ENCODE results near the gene DPEP1. TPM values are rescaled to one million over a fixed set of nuclear protein-coding genes. Genes with fewer than 3 reads are reported as not detected.
A peak's percentile ranks its signal among the peaks of the same experiment; 100 is the strongest.

The DPEP1 gene
- total RNA-seq, 4 donors from 2014 or later: 1.3 to 4.0 (median 1.4) TPM; not detected in 1

DNA sequence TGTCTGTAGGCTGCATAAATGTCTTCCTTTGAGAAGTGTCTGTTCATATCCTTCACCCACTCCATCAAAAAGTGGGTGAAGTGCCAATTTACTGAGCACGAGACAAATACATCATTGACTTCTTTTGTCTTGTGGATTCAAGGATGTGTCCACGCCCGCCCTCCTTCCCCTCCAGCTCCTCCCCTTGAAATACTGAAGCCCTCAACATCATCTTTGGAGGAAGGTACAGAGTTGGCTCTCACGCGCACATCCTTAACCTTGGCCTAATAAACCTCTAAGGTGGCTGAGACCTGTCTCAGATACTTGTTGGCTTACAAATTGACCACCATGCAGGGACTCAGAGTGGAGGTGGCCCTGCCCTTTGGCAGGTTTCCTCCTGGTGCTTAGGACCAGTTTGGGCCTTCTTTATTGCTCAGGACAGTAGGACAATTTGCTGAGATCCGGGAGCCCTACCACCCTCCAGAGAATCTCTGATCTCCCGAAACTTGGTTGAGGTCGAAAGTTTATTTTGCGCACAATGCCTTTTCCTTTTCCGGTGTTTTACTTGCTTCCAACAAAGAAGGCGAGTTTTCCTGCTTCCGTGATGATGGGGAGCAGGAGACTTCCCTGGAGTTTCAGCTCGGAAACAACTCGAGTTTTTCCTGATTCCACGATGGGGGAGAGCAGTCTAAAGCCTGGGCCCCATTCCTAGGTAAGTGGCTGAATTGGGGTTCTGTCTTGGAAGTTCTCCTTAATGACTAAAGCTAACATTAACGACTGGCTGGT, 58.9 kb downstream of the DPEP1 start:
- Histone ChIP-seq H3K4me1 (no peaks in the 10 kb centered on the region), H3K27me3 (no peaks in the 10 kb centered on the region), H3K9me3 (no peaks in the 10 kb centered on the region), H3K36me3 (no peaks in the 10 kb centered on the region), H3K27ac (no peak overlapping the region), H3K4me3 (no peak overlapping the region)
- intact Hi-C loops (cut with DNase I; ENCODE audit: low total_unique reads) (no loop called here), in situ Hi-C loops (cut with MboI; ENCODE audit: low pct_ligation_motif_present in 1 of 4, low pct_unique_long_range_greater_than_20kb in 1 of 4, low sequenced_read_pairs in 3 of 4) (no loop called here)
- 83 to 90% methylated on average over 12 to 16 of the region's 16 CpGs for WGBS, 2 donors (ENCODE audit: low coverage in 1 of 2)
- no peak for DNase-seq
- no peak for TF ChIP-seq POLR2A (IDR thresholded peaks at IDR 0.05)
- no peak for TF ChIP-seq POLR2AphosphoS5 (IDR thresholded peaks at IDR 0.05)
- no peak for TF ChIP-seq EP300 (IDR thresholded peaks at IDR 0.05; ENCODE audit: low read depth)
- TF ChIP-seq, protein P1, sequence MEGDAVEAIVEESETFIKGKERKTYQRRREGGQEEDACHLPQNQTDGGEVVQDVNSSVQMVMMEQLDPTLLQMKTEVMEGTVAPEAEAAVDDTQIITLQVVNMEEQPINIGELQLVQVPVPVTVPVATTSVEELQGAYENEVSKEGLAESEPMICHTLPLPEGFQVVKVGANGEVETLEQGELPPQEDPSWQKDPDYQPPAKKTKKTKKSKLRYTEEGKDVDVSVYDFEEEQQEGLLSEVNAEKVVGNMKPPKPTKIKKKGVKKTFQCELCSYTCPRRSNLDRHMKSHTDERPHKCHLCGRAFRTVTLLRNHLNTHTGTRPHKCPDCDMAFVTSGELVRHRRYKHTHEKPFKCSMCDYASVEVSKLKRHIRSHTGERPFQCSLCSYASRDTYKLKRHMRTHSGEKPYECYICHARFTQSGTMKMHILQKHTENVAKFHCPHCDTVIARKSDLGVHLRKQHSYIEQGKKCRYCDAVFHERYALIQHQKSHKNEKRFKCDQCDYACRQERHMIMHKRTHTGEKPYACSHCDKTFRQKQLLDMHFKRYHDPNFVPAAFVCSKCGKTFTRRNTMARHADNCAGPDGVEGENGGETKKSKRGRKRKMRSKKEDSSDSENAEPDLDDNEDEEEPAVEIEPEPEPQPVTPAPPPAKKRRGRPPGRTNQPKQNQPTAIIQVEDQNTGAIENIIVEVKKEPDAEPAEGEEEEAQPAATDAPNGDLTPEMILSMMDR (IDR thresholded peaks at IDR 0.05): no peak

DNA sequence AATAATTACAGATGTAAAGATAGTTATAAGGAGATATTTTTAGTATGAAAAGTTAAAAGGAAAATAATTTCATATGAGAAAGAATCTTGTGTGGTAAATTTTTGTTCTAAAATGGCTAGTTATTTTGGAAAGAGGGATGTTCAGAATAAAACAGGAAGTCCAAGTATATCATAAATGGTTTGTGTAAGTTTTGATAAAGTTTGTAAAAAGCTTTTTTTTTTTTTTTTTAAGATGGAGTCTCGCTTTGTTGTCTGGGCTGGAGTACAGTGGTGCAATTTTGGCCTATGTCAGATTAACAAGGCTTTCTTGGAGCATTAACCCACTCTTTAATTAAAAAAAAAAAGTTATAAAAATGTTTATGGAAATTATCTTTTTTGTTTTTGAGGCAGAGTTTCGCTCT, 64.8 kb downstream of the DPEP1 start:
- no peaks in the 10 kb centered on the region for H3K4me1 ChIP-seq
- intact Hi-C loops (cut with DNase I; ENCODE audit: low total_unique reads) (no loop called here), in situ Hi-C loops (cut with MboI; ENCODE audit: low pct_ligation_motif_present in 1 of 4, low pct_unique_long_range_greater_than_20kb in 1 of 4, low sequenced_read_pairs in 3 of 4) (no loop called here)
- H3K9me3 ChIP-seq: peaks cover 0 to 4% of the 10 kb centered on the region in 2 donors
- 95 to 96% methylated on average over 2 of the region's 2 CpGs for WGBS, 2 donors (ENCODE audit: low coverage in 1 of 2)
- no peak overlapping the region for H3K27ac ChIP-seq
- TF ChIP-seq EP300 (IDR thresholded peaks at IDR 0.05; ENCODE audit: low read depth) (no peak), POLR2A (IDR thresholded peaks at IDR 0.05) (no peak), POLR2AphosphoS5 (IDR thresholded peaks at IDR 0.05) (no peak)
- TF ChIP-seq, protein P1 (IDR thresholded peaks at IDR 0.05): no peak
- H3K27me3 ChIP-seq: no peaks in the 10 kb centered on the region
- H3K4me3 ChIP-seq: no peak overlapping the region
- no peak for DNase-seq
- H3K36me3 ChIP-seq: no peaks in the 10 kb centered on the region

DNA sequence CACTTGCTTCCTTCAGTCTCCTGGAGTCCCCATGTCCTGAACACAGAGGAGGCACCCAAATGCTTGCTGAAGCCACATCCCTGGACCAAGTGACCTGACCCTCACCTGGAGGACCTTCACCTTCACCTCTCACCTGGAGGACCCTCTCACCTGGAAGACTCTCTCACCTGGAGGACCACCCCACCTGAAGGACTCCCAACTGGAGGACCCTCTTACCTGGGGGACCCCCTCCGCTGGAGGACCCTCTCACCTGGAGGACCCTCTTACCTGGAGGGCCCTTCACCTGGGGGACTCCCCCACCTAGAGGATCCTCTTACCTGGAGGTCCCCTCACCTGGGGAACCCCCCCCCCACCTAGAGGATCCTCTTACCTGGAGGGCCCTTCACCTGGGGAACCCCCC, 72.5 kb downstream of the DPEP1 start:
- WGBS, 2 donors (ENCODE audit: low coverage in 1 of 2): 100% methylated on average over 1 of the region's 1 CpG; no CpG with 5 or more reads in 1 of the 2 donors

DNA sequence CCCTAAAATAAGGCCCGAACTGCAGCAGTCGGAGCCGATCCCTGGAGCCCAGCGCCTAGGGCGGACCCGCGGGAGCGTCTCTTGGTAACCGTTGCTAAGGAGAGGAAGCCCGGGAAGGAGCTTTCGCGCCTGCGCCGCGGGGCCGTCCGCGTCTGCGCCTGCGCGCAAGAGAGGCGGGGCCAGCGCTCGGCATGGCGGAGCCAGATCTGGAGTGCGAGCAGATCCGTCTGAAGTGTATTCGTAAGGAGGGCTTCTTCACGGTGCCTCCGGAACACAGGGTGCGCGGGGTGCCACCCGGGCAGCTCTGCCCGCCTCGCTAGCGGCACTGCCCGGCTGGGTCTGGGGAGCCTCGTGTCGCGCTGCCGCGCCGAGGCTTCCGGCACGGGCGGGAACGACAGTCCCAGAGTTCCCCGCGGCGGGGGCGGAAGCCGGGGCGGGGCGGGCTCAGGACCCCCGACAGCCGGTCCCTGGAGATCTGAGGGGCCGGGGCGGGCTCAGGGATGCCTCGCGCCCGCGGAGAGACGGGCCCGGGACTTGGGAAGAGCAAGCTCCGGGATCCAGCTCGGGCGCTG, 73.2 kb downstream of the DPEP1 start, which contains the start of gene CDK10:
Gene CDK10 (plus strand): TSS at position 170 of the 572 bp plus-strand sequence. CDS start 22 bp downstream, at position 192.
- peaks cover 6 to 26% (median 15%) of the 10 kb centered on the region in 4 donors for H3K4me1 ChIP-seq
- H3K36me3 ChIP-seq: peaks cover 0 to 11% (median 3%) of the 10 kb centered on the region in 4 donors
- 0% methylated on average over 38 of the region's 67 CpGs; no CpG with 5 or more reads in 1 of the 2 donors for WGBS, 2 donors (ENCODE audit: low coverage in 1 of 2)
- no peaks in the 10 kb centered on the region for H3K27me3 ChIP-seq
- peak within 1 kb of the TSS; percentile 93 to 97 (median 96) for H3K27ac ChIP-seq
- DNase-seq: peak; percentile 94
- in situ Hi-C loops (cut with MboI; ENCODE audit: low pct_ligation_motif_present in 1 of 4, low pct_unique_long_range_greater_than_20kb in 1 of 4, low sequenced_read_pairs in 3 of 4) (no loop called here), intact Hi-C loops (cut with DNase I; ENCODE audit: low total_unique reads) (no loop called here)
- H3K9me3 ChIP-seq: no peaks in the 10 kb centered on the region
- TF ChIP-seq, protein P1 (IDR thresholded peaks at IDR 0.05): peak in 1 of 5 experiments; percentile 18
- TF ChIP-seq POLR2A (IDR thresholded peaks at IDR 0.05): peak; percentile 77
- no peak for TF ChIP-seq EP300 (IDR thresholded peaks at IDR 0.05; ENCODE audit: low read depth)
- TF ChIP-seq POLR2AphosphoS5 (IDR thresholded peaks at IDR 0.05): peak; percentile 88 to 97 (median 93)
- peak within 1 kb of the TSS; percentile 58 to 94 (median 88) for H3K4me3 ChIP-seq

More for the DNA sequence above, 72.5 kb downstream of the DPEP1 start:
- Histone ChIP-seq H3K36me3 (peaks cover 0 to 5% (median 0%) of the 10 kb centered on the region in 4 donors), H3K4me3 (no peak overlapping the region), H3K27ac (peak overlapping the region in 1 of 4 donors; percentile 97), H3K9me3 (no peaks in the 10 kb centered on the region), H3K4me1 (peaks cover 6 to 26% (median 15%) of the 10 kb centered on the region in 4 donors), H3K27me3 (no peaks in the 10 kb centered on the region)
- in situ Hi-C loops (cut with MboI; ENCODE audit: low pct_ligation_motif_present in 1 of 4, low pct_unique_long_range_greater_than_20kb in 1 of 4, low sequenced_read_pairs in 3 of 4) (no loop called here), intact Hi-C loops (cut with DNase I; ENCODE audit: low total_unique reads) (no loop called here)
- TF ChIP-seq, protein P1 (IDR thresholded peaks at IDR 0.05): no peak
- TF ChIP-seq POLR2A (IDR thresholded peaks at IDR 0.05) (no peak), EP300 (IDR thresholded peaks at IDR 0.05; ENCODE audit: low read depth) (no peak), POLR2AphosphoS5 (IDR thresholded peaks at IDR 0.05) (no peak)
- DNase-seq: no peak

All from transverse colon (tissue), 4 donors.